Psoas muscle (tissue), 8 donors: ENCODE results near the gene PTPN2. TPM values are rescaled to one million over a fixed set of nuclear protein-coding genes. Genes with fewer than 3 reads are reported as not detected.

Experiments
- ATAC-seq, 4 donors: fragments of 200-7000 bp; cut with Tn5 transposase; one replicate each; pipeline ENCODE4 v1.9.1; 2020; ENCODE audit warnings: moderate library complexity in 3 of 4, mild to moderate bottlenecking in 2 of 4
- DNase-seq, 2 donors: peaks; one replicate each; pipeline ENCODE4 v3.0.0-alpha.2; 2020
- H3K27ac ChIP-seq: fragments of 200-600 bp; one replicate; pipeline ENCODE4 v1.8.0; 2022
- H3K27me3 ChIP-seq, 3 donors: fragments of 200-600 bp in 1 of 3; one replicate each; pipeline versions ENCODE4 v1.6.1 to v1.8.0; 2013 to 2022; ENCODE audit warnings: low read length in 2 of 3, mild to moderate bottlenecking in 2 of 3, moderate library complexity in 1 of 3; ENCODE audit not compliant: insufficient read depth in 3 of 3
- H3K36me3 ChIP-seq, 2 donors: fragments of 200-600 bp in 1 of 2; one replicate each; pipeline versions ENCODE4 v1.6.1 to v1.8.0; 2013 to 2022; ENCODE audit warnings: low read depth in 1 of 2, mild to moderate bottlenecking in 1 of 2, moderate library complexity in 1 of 2; ENCODE audit not compliant: insufficient read depth in 1 of 2
- H3K4me1 ChIP-seq: fragments of 200-600 bp; one replicate; pipeline ENCODE4 v1.8.0; 2022
- H3K4me3 ChIP-seq: fragments of 200-600 bp; one replicate; pipeline ENCODE4 v1.8.0; 2022; ENCODE audit warnings: mild to moderate bottlenecking
- H3K9me3 ChIP-seq: fragments of 200-600 bp; one replicate; pipeline ENCODE4 v1.8.0; 2022
- CTCF ChIP-seq: fragments of 200-600 bp; IDR thresholded peaks from one replicate; pipeline ENCODE4 v1.8.0; 2022; ENCODE audit warnings: antibody characterized with exemption
- WGBS, 3 donors: extraction: QIAGEN DNeasy Blood & Tissue Kit; methylation state at CpG; one replicate each; pipeline versions ENCODE4 v1.1.6 to v1.1.7; 2013; 5-methylcytosine and 5-hydroxymethylcytosine counted together
- intact Hi-C, 2 donors: fragments of 100-400 bp; cut with DNase I; formaldehyde crosslinking; loops; one replicate each; pipeline versions ENCODE4 v1.11.0 to v1.14.2; 2022
- polyA plus RNA-seq, 3 donors: library from polyadenylated mRNA; stranded (reverse); fragments of 200-250 nt; gene quantifications; one replicate each; pipeline ENCODE4 v1.2.3, GENCODE V29; 2013
- total RNA-seq, 4 donors: library from RNA; stranded (reverse); fragmentation: NEBNext Ultra II Directional in 2 of 4; extraction: Animal tissue kit (Norgen Biotek cat#: 25700) in 2 of 4; gene quantifications; one replicate each; pipeline versions ENCODE4 v1.2.1 to v1.2.4, GENCODE V29; 2021 to 2023
- donor health status: healthy with polysubstance abuse.
- donor health status: DM: no; HTN: no; CAD: no; lungs with moderate emphysema.
- donor health status: Bipolar disorder and iron deficiency.
- donor health status: healthy.
- donor health status: DM: yes; HTN: yes; CAD: no.
- donor health status: DM: no; HTN: no; CAD: no.
- donor health status: DM: no; HTN: no; CAD: no.
- donor health status: DM: yes; HTN: yes; CAD: no.

PTPN2 gene
- total and polyA plus RNA-seq, 7 donors: 8.4 to 27.0 (median 14.0) TPM

- no peak for ATAC-seq
- no peak for TF ChIP-seq CTCF
- no peaks in the 10 kb centered on the region for H3K27me3 ChIP-seq
- no peak overlapping the region for H3K4me3 ChIP-seq
- no peak for DNase-seq
- 81 to 85% (median 83%) methylated on average over 7 of the region's 7 CpGs for WGBS, 3 donors
- no peaks in the 10 kb centered on the region for H3K4me1 ChIP-seq
- H3K36me3 ChIP-seq: no peaks in the 10 kb centered on the region
- intact Hi-C loops: loop anchor here in 1 of 2 donors (10.0 kb wide), 1 partner anchor 150 kb away; no protein-coding TSS in a partner anchor
- no peak overlapping the region for H3K27ac ChIP-seq
- H3K9me3 ChIP-seq: no peaks in the 10 kb centered on the region
These were observed 138.8 kb downstream of the PTPN2 start for GRCh38 chr18:12745095-12745795.

- no peaks in the 10 kb centered on the region for H3K4me1 ChIP-seq
- ATAC-seq: peak in 2 of 4 donors; percentile 56 to 62
- intact Hi-C loops: loop anchor here in 1 of 2 donors (5.0 to 10.0 kb wide), 2 partner anchors 151 to 188 kb away; no protein-coding TSS in a partner anchor
- H3K9me3 ChIP-seq: no peaks in the 10 kb centered on the region
- no peaks in the 10 kb centered on the region for H3K27me3 ChIP-seq
- peak; percentile 54 for TF ChIP-seq CTCF
- no peak for DNase-seq
- 1 to 7% (median 6%) methylated on average over 2 of the region's 2 CpGs for WGBS, 3 donors
- no peak overlapping the region for H3K4me3 ChIP-seq
- H3K27ac ChIP-seq: no peak overlapping the region
- H3K36me3 ChIP-seq: no peaks in the 10 kb centered on the region
These were observed 139.9 kb downstream of the PTPN2 start for GRCh38 chr18:12744103-12744502.

- Histone ChIP-seq H3K4me3 (no peak overlapping the region), H3K27ac (no peak overlapping the region), H3K36me3 (no peaks in the 10 kb centered on the region), H3K27me3 (no peaks in the 10 kb centered on the region), H3K4me1 (no peaks in the 10 kb centered on the region), H3K9me3 (no peaks in the 10 kb centered on the region)
- ATAC-seq: no peak
- intact Hi-C loops: loop anchor here in 1 of 2 donors (5.0 to 10.0 kb wide), 2 partner anchors 152 to 190 kb away; no protein-coding TSS in a partner anchor
- DNase-seq: no peak
- no peak for TF ChIP-seq CTCF
- 72 to 84% (median 78%) methylated on average over 5 of the region's 5 CpGs for WGBS, 3 donors
These were observed 141.6 kb downstream of the PTPN2 start for GRCh38 chr18:12742453-12742852.

Other genes with a start within 250 kb of the PTPN2 start
- 10 to 100 TPM; 36.6 to 82.3 (median 41.9) TPM for gene SPIRE1, start 226.1 kb downstream of the PTPN2 start, total RNA-seq
- gene SPIRE1, start 226.1 kb downstream of the PTPN2 start, polyA plus RNA-seq: 10 to 100 TPM; 15.5 to 59.9 (median 22.1) TPM
- 1 to 10 TPM; 3.9 to 5.7 (median 4.3) TPM for gene CEP76, start 181.5 kb downstream of the PTPN2 start, total RNA-seq
- gene CEP76, start 181.5 kb downstream of the PTPN2 start, polyA plus RNA-seq: 1 to 10 TPM; 2.3 to 6.4 (median 2.4) TPM
- gene PSMG2, start 181.2 kb downstream of the PTPN2 start, total RNA-seq: 10 to 100 TPM; 32.9 to 53.8 (median 52.5) TPM
- 10 to 100 TPM; 63.5 to 67.7 (median 67.0) TPM for gene PSMG2, start 181.2 kb downstream of the PTPN2 start, polyA plus RNA-seq
- gene SEH1L, start 63.8 kb upstream of the PTPN2 start, total RNA-seq: 10 to 100 TPM; 22.7 to 53.4 (median 36.7) TPM
- 10 to 100 TPM; 33.8 to 70.9 (median 46.6) TPM for gene SEH1L, start 63.8 kb upstream of the PTPN2 start, polyA plus RNA-seq
- 10 to 100 TPM in 2 of 4 donors, 1 to 10 TPM in 2; 5.2 to 12.3 (median 9.2) TPM for gene CEP192, start 107.1 kb upstream of the PTPN2 start, total RNA-seq
- gene CEP192, start 107.1 kb upstream of the PTPN2 start, polyA plus RNA-seq: 1 to 10 TPM; 3.1 to 4.7 (median 4.7) TPM